GM21528 (cell line): ENCODE data around the gene TUBGCP6.

Source experiments
- ATAC-seq: cut with Tn5 transposase; IDR thresholded peaks from one replicate; pipeline ENCODE4 v1.9.1; 2021; ENCODE audit warnings: mild to moderate bottlenecking, moderate library complexity; ENCODE audit not compliant: unreplicated experiment, low FRiP score

TUBGCP6 gene

DNA sequence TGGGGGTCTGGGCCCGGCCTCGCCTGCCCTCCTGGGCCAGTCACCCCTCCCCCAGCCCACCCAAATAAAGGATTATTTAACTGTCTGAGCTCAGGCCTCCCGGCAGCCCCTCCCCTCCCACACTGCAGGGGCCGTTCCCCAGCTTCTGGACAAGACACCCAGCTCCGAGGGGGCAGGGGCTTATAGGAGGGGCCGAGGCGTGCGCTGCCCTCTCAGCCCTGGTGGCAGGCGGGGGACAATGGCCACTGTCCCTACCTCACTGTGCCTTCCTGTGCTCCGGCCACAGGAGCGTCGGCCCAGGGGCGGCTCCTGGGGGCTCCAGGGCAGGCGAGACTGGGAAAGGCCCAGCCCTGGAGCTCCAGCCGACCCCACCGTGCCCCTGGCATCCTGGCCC, 46.2 kb downstream of the TUBGCP6 start:
- no peak for ATAC-seq

DNA sequence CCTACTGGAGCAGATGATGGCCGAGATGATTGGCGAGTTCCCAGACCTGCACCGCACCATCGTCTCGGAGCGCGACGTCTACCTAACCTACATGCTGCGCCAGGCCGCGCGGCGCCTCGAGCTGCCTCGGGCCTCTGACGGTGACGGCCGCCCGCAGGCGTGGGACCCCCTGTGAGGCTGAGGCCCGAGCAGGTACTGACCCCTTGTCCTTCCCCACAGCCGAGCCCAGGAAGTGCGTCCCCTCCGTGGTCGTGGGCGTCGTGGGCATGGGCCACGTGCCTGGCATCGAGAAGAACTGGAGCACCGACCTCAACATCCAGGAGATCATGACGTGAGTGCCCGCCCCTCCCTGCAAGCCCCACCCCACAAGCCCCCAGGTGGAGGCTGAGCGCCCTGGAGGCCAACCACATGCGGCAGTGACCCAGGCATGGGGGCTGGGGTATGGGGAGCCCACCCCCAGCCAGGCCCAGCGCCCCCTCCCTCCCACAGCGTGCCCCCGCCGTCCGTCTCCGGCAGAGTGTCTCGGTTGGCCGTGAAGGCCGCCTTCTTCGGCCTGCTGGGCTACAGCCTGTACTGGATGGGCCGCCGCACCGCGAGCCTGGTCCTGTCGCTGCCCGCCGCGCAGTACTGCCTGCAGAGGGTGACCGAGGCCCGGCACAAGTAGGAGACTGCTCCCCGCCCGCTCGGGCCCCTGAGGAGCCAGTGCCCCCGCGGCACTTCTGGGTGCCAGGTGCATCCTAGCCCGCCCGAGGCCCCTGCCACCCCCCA, 46.8 kb downstream of the TUBGCP6 start:
- no peak for ATAC-seq

DNA sequence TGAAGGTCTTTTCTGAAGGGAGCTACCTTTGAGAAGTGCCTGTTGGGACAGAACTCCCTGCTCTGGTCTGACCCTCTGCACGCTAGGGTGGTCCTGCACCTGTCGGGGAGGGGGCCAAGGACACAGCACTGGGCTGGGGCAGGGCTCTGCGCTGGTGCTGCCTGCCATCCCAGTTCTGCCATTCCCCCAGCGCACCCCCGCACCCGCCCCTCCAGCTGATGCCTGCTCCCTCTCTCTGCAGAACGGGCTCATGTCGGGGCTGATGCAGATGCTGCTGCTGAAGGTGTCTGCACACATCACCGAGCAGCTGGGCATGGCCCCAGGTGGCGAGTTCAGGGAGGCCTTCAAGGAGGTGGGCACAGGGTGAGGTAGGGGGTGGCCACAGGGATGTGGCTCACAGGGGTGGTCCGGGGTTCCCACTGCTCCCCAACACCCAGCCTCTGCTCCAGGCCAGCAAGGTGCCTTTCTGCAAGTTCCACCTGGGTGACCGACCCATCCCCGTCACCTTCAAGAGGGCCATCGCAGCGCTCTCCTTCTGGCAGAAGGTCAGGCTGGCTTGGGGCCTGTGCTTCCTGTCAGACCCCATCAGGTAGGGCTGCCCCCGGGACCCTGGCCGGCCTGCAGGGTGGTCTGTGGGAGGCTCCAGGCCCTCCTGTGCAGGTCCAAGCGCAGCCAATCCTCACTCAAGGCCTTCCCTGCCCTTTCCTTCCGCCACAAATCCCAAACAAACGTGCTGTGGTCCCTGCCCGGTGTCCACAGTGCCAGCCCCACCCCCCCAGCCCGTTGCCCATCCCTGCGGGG, 47.6 kb downstream of the TUBGCP6 start:
- no peak for ATAC-seq

DNA sequence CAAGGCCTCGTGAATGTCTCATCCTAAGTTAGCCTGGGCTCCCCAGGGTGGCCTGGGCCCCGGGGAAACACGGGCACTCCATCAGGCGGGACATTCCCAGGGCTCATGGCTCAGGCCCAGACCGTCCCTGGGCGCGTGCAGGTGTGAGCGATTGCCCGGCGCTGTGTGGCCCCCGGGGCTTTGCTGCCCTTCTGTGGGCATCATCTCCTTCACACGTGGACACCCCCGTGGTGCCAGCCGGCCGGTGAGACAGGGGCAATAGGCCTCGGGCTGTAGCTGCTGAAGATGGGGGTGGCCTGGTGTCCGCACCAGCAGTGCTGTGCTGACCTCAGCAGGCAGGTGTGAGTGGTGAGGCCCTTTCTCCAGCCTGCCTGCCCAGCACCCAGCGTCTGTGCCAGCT, 48.6 kb downstream of the TUBGCP6 start:
- ATAC-seq = no peak

DNA sequence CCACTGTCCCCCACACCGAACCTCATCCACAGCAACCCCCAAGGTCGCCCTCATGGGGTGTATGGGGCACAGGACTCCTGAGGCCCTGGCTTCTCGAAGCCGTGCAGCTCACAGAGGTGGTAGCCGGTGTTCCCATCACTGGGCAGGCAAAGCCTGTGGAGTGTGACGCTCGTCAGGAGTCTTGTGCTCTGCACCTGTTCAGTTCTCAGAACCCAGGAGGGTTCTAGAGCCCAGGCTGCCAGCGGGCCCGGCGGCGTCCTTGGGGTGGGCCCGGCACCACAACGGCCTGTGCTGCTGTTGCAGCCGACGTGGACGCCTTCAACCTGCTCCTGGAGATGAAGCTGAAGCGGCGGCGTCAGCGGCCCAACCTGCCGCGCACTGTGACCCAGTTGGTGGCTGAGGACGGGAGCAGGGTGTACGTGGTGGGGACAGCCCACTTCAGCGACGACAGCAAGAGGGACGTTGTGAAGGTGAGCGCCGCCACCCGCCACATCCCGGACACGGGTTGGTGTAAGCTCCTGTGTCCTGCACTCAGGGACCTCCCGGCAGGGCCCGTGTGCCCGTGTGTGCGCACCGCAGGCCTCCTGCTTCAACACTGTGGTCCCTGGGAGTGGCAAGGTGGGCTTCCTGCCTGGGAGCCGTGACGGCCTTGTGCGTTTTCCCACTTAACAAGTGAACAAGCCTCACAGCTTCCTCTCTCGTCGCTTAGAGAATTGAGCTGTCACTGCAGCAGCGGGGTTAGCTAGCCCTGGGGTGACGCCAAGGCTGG, 50.6 kb downstream of the TUBGCP6 start:
- ATAC-seq = no peak

DNA sequence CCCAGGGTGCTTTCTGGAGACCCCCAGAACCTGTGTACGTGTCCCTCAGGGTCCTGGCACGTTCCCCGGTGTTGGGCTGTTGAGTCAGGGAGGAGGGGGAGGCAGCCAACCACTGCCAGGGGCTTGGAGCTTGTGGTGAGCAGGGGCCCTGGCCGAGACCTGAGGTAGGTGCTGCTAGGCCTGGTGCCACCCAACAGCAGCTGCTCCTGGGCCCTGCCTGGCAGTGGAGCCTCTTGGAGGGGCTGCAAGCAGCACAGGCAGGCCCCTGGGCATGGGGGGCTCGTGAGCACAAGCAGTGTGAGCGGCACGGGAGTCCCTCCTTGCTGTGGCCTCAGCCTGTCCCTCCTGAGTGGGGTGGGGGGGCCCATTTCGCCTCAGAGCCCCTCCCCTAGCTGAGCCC, 51.2 kb downstream of the TUBGCP6 start:
- no peak for ATAC-seq

DNA sequence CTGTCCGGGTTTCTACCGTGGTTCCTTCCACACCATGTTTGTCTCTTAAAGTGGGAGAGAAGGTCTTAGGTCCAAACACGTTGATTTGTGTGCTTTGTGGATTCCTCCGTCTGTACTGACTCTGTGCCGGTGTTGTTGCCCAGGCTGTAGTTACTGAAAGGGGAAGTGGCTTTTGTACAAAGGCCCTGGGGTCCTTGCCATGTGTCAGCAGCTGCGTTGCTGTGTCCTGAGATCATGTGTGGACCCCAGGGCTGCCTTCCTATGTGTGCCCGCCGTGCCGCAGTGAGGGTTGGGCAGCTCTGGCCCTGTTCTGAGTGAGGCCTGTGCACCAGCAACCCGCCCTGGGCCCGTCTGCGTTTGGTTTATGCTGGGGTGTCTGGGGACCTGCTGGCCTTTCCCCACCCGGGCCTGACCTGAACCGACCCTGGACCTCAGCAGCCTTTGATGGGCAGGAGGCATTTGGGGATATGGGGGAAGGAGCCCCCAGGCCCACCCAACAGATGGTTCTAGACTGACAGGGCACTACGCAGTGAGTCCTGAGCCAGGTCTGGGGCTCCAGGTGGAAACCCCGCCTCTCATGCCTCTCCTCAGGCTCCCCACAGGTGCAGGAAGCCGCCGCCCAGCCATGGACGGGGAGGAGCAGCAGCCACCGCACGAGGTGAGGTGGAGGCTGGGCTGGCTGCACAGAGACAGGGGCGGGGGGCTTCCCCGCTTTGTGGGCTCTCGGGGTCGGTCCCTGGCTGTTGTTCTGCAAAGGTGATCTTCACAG, 52.2 kb downstream of the TUBGCP6 start:
- ATAC-seq = no peak

DNA sequence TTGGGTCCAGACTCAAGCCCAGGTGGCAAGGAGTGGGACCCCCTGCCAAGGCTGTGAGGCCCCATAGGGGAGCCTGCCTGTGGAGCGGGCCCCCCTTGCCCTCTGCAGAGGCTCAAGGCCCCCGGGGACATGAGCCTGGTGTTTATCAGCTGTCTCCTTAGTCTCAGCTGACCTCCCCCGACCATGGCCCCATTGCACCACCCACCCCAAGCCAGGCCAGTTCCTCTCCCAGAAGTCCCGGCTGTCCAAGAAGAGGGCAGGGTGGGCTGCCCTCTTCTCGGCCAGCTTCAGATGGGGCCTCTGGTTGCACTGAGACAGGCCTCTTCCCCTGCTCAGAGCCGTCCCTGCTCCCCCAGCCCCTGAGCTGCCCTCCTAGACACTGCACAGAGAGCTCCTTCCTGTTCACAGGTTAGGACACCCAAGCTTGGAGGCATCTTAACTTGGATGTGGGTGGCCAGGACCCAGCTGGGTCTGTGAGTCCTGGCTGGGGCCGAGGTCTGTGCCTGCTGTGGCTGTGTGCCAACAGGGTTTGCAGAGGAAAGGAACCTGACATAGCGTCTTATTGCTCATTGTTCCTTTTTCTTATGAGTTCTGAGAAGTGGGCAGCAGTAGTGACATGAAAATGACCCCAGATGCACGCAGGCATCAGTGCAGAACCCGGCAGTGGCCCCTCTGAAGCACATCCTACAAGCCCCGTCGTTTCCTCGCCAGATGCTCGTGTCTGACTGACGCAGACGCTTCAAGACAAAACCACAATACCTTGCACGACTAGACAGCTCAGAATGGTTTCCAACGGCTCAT, 53.7 kb downstream of the TUBGCP6 start:
- ATAC-seq = peak; percentile 28

DNA sequence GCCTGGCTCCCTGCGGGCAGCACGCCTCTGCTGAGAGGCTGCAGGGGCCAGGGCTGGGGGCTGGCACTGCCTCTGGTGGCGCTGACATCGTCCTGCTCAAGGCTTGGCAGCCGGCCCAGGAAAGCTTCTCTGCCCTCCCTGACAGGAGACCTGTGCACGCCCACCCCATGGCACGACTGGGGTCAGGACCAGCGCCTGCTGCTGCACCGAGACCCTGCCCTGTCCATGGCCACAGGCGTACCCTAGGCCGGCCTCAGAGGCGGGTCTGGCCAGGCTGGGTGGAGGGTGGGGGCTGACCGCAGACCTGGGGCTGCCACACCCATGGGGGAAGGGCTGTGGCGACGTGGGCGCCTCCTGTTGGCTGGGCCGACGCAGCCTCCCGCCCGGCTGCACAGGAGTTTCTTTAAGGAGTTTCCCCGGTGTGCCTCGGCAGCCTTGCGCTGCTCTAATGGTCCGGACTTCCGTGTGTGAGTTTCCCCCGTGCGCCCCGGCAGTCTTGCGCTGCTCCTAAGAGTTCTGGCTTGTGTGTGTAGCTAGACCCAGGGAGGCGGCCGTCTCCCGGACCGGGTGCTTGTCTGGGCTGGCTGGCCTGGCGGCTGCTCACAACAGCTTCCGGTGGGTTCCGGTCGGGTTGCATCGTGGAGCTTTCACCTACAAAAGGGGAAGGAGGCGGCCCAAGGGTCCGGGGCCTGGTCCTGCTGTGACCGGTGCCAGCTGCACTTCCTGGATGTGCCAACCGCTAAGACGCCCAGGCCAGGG, 54.5 kb downstream of the TUBGCP6 start:
- peak; percentile 41 for ATAC-seq

DNA sequence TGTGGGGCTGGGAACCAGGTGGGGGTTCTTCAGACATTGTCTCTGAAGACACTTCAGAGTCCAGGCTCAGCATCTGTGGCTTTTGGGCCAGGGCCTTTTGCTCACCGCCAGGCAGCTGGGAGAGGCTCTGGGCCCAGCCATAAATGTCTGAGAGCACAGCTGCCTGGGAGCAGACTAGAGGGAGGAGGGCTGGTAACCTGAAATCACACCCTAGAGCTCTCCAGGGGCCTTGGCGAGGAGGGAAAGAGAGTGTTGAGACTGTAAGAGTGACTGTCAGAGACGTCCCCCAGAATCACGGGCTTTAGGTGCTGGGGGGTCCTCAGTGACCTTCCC, 55.0 kb downstream of the TUBGCP6 start:
- peak; percentile 2 for ATAC-seq

DNA sequence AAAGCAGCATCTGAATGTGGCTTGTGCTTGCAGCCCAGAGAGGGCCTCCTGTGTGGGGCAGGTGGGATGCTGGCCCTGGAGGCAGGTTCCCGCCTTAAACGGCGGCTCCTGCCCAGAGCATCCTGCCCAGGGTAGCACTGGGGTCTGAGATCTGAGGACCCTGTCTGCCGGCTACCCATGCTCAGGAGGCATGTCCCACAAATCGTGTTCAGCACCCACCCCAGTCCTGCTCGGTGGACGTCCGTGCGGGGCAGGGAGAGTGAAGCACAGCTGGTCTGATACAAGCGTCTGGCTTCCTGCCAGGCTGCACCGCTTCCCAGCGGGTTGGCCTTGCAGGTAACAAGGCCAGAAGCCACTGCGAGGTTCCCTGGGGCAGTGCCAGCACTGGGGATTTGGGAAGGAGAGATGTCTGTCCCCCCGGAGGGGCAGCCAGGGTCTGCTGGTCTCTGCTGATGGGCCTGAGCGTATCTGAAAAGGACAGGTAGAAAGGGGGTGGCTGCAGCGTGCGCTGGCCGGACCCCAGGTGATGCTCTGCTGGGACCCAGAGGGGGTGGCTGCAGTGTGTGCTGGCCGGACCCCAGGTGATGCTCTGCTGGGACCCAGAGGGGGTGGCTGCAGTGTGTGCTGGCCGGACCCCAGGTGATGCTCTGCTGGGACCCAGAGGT, 55.5 kb downstream of the TUBGCP6 start:
- ATAC-seq = no peak

DNA sequence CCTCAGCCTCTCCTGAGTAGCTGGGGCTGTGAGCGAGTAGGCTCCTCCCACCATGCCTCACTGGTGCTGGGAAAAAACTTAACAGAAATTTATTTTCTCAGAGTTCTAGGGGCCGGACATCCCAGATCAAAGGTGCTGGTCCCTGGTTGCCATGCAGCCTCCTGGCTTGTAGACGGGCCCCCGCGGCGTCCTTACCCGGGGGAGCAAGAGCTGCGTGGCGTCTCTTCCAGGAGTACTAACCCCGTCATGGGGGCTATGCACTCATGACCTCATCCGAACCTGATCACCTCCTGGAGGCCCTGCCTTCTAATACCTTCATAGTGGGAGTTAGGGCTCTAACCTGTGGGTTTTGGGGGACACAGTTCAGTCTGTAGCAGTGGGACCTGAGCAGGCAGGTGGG, 56.5 kb downstream of the TUBGCP6 start:
- ATAC-seq = no peak

DNA sequence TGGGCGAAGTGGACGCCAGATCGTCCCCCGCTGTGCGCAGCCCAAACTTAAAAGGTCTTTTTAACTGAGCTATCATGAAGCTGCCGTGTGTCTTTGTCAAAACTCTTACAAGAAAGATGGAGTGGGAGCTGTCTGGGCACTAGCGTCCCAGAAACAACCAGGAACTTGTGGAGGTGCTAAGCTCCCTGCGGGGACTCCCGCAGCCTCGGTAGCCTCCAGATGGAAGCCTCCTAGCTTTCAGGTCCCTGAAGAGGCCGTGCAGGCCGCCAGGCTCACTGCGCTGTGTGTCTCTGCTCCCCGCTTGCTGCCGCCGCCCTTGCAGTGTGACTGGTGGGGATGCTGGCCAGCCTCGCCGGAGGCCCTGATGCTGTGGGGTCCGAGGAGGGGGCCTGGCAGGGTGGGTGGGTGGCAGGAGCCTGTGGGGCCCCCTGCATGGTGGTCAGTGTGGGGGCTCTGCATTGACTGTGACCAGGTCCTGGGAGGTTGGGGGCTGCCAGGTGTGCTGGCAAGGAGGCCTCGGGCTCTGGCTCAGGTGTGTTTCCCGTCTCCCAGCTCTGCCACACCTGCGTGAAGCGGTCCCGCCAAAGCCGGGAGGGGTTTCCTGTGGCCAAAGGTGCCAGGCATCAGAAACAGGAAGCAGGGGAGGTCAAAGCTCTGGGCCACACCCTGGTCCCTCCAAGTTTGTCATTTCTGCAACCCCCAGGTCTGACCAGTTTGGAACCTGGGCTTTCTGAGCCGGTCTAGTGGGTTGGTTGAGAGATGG, 57.9 kb downstream of the TUBGCP6 start:
- no peak for ATAC-seq

DNA sequence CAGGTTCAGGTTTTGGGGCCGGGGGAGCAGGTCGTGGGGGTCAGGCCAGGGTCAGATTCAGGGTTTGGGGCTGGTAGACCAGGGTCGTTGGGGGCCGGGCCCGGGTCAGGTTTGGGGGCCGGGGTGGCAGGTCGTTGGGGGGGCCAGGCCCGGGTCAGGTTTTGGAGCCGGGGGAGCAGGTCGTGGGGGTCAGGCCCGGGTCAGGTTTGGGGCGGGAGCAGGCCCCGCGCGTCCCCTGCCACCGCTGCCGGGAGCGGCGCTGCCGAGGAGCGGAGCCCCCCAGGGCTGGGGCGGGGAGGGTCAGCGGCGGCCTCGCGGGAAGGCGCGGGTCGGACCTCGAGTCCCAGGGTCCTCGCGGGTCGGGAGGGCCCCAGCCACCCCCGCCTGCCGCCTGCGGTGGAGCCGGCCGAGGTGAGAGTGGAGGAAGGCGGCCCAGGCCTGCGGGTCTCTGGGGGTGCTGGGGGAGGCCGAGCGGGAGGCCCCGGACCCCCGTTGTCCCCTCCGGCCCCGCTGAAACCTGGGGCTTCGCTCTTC, 58.6 kb downstream of the TUBGCP6 start:
- ATAC-seq = no peak

DNA sequence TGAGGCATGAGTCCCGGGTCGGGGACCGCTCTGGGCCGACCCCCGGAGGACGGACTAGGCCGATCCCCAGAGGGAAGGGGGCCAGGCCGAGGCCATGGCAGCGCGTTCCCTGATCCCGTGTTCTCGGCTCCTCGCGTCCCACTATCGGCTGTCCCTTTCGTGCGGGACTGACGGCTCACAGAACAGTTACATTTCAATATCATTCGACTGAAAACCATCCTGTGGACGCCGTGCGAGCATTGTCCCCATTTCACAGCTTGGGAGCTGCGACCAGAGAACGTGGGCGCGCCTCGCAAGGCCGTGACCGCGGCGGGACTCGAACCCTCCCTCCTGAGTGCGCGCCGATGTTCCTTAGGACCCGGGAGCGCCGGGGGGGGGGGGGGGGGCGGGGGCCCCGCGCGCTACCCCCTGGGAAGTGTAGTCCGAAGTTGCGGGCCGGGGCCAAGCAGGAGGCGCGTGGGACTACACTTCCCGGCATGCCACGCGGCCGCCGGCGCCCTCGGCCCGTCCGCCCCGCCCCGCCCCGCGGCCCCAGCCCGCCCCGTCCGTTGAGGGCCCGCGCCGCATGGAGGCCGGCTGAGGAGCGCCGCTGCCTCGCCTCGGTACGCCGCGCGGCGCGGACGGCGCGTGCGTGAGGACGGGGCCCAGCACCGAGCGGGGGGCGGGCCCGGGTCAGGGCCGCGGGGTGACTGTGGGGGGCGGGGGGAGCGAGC, 59.3 kb downstream of the TUBGCP6 start, which contains the start of gene TRABD:
TRABD (plus strand) TSS at position 539 of the 713 bp plus-strand sequence. CDS start 7,148 bp downstream, outside the sequence.
- no peak for ATAC-seq

DNA sequence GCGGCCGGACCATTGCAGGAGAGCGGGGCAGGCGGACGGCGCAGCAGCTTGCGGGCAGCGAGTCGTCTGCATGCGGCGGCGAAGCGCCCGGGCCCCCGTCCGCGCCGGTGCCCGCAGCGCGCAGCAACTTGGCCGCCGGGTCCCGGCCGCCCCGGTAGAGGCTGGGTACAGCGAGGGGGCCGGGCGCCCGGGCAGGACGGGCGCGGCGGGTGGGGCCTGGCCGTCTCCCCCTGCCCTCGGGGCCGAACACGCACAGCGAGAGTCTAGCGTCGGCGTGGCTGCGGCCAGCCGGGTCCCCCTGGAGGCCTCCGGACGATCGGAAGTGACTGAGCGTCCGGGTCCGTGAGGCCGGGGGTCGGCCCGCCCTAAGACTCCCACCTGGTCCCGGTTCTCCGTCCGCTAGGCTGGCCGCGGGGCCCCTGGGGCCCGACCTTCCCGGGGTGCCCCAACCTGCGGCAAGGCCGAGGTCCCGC, 59.9 kb downstream of the TUBGCP6 start:
- no peak for ATAC-seq
